K562 (cell line): ENCODE measurements around the gene MLLT3. TPM values are rescaled to one million over a fixed set of nuclear protein-coding genes. Genes with fewer than 3 reads are reported as not detected.

Experiments
- ATAC-seq: fragments of 200-7000 bp; cut with Tn5 transposase; 3 replicates; pipeline ENCODE4 v1.9.1; 2020; ENCODE audit warnings: moderate library complexity
- BruUV-seq: library from RNA; stranded (reverse); fragments of 400-500 nt; replicated peaks from 2 replicates; lab custom pipeline; 2021; lab: Mats Ljungman, UMichigan
- CTCF ChIA-PET: fragments of 300-600 bp; formaldehyde crosslinking; extraction: SDS; loops from one replicate; lab custom pipeline; 2021; ENCODE audit warnings: low intra/inter-chr PET ratio; lab: Yijun Ruan, JAX
- POLR2A ChIA-PET: fragments of 300-600, 350-650 bp; sonication (Branson Sonifier 250); formaldehyde crosslinking; extraction: SDS; loops from one replicate; lab custom pipeline; 2021; ENCODE audit warnings: antibody characterized with exemption, inconsistent platforms; lab: Yijun Ruan, JAX
- DNase-seq, 4 experiments: peaks; one replicate each; pipeline versions ENCODE4 v3.0.0 to v3.0.0-alpha.2; 2011 to 2018; ENCODE audit warnings: low spot score in 3 of 4, mixed read lengths in 3 of 4; ENCODE audit errors: extremely low read depth in 1 of 4
- FAIRE-seq: peaks from 2 replicates; lab custom pipeline; 2011; peaks lifted over from hg19 to GRCh38; lab: Jason Lieb, UNC
- H2AFZ ChIP-seq: 2 replicates; pipeline ENCODE4 v1.6.0; 2011; ENCODE audit warnings: low read depth, low read length, control low read depth, inconsistent platforms
- H3K27ac ChIP-seq: fragments of 200-600 bp; 3 replicates; pipeline ENCODE4 v1.8.0; 2011; ENCODE audit warnings: low read depth, mild to moderate bottlenecking, control low read depth, inconsistent platforms, low read length, moderate library complexity, mixed read lengths; ENCODE audit errors: extremely low read depth
- H3K27me3 ChIP-seq, 2 experiments: fragments of 300-600 bp in 1 of 2; 2 replicates in 1 of 2; 3 replicates in 1 of 2; pipeline versions ENCODE4 v1.6.0 to v1.8.0; 2011; ENCODE audit warnings: inconsistent platforms in 2 of 2, low read length in 2 of 2, mild to moderate bottlenecking in 1 of 2, mixed read lengths in 1 of 2, moderate library complexity in 1 of 2; ENCODE audit not compliant: control insufficient read depth in 2 of 2, insufficient read depth in 2 of 2
- H3K36me3 ChIP-seq: fragments of 300-600 bp; 3 replicates; pipeline ENCODE4 v1.8.0; 2011; ENCODE audit warnings: mild to moderate bottlenecking, low read length, inconsistent platforms; ENCODE audit not compliant: control insufficient read depth, insufficient read depth
- H3K4me1 ChIP-seq, 2 experiments: fragments of 200-600 bp in 1 of 2; replicated peaks in 1 of 2; 2 replicates in 1 of 2; 3 replicates in 1 of 2; pipeline versions ENCODE4 v1.5.1 to v1.8.0; 2011; ENCODE audit warnings: inconsistent platforms in 2 of 2, low read length in 2 of 2, mild to moderate bottlenecking in 1 of 2, mixed read lengths in 1 of 2, moderate library complexity in 1 of 2; ENCODE audit not compliant: control insufficient read depth in 2 of 2, insufficient read depth in 2 of 2
- H3K4me2 ChIP-seq: 2 replicates; pipeline ENCODE4 v1.6.1; 2011; ENCODE audit warnings: low read length, control low read depth, inconsistent platforms, mixed read lengths; ENCODE audit not compliant: insufficient read depth
- H3K4me3 ChIP-seq: fragments of 200-600 bp; sonication (generic), shearing (Covaris generic); 2 replicates; pipeline ENCODE4 v1.5.1; 2016; ENCODE audit warnings: control low read depth, inconsistent platforms
- H3K79me2 ChIP-seq: fragments of 200-600 bp; 3 replicates; pipeline ENCODE4 v1.8.0; 2011; ENCODE audit warnings: low read length, inconsistent platforms; ENCODE audit not compliant: control insufficient read depth, insufficient read depth
- H3K9ac ChIP-seq, 2 experiments: 2 replicates each; pipeline versions ENCODE4 v1.6.0 to v1.6.1; 2011; ENCODE audit warnings: low read depth in 2 of 2, low read length in 2 of 2, control low read depth in 1 of 2, inconsistent platforms in 1 of 2, mild to moderate bottlenecking in 1 of 2, mixed read lengths in 1 of 2; ENCODE audit not compliant: insufficient read depth in 1 of 2
- H3K9me1 ChIP-seq: one replicate; pipeline ENCODE4 v1.6.0; 2011; ENCODE audit warnings: inconsistent platforms, mild to moderate bottlenecking, low read length, moderate library complexity; ENCODE audit not compliant: control insufficient read depth, insufficient read depth
- H3K9me3 ChIP-seq: replicated peaks from 2 replicates; pipeline ENCODE4 v1.5.1; 2011; ENCODE audit warnings: low read depth, low read length, inconsistent platforms; ENCODE audit not compliant: control insufficient read depth, insufficient read depth
- H4K20me1 ChIP-seq: replicated peaks from 2 replicates; pipeline ENCODE4 v1.6.1; 2011; ENCODE audit warnings: low read length, inconsistent platforms, mixed read lengths; ENCODE audit not compliant: control insufficient read depth, insufficient read depth
- DLX4 ChIP-seq: fragments of 250-450 bp; sonication (Bioruptor Pico); IDR thresholded peaks from 2 replicates; pipeline ENCODE4 v1.6.1; 2021; ENCODE audit warnings: mild to moderate bottlenecking
- ELF4 ChIP-seq: fragments of 450-650 bp; formaldehyde crosslinking; IDR thresholded peaks from 2 replicates; pipeline ENCODE4 v1.4.0; 2022; ENCODE audit warnings: missing genetic modification characterization
- FOS ChIP-seq: IDR thresholded peaks from 3 replicates; pipeline ENCODE4 v1.6.1; 2011; ENCODE audit not compliant: insufficient read length; ENCODE audit errors: extremely low read depth
- IFI16 ChIP-seq: fragments of 250-450 bp; sonication (Bioruptor Pico); IDR thresholded peaks from 2 replicates; pipeline ENCODE4 v2.1.2; 2022; ENCODE audit warnings: mild to moderate bottlenecking, inconsistent platforms
- KHSRP ChIP-seq: fragments of 450-650 bp; IDR thresholded peaks from 2 replicates; pipeline ENCODE4 v1.6.1; 2017
- MIER1 ChIP-seq: fragments of 450-650 bp; IDR thresholded peaks from 2 replicates; pipeline ENCODE4 v1.6.1; 2016; ENCODE audit warnings: antibody characterized with exemption, mild to moderate bottlenecking, low read depth
- MTF1 ChIP-seq: fragments of 250-450 bp; sonication (Bioruptor Pico); IDR thresholded peaks from 2 replicates; pipeline ENCODE4 v1.9.0; 2021; ENCODE audit warnings: moderate library complexity, mild to moderate bottlenecking, inconsistent platforms, borderline replicate concordance
- NCOA4 ChIP-seq: fragments of 450-650 bp; IDR thresholded peaks from 2 replicates; pipeline ENCODE4 v1.6.1; 2018; ENCODE audit warnings: mild to moderate bottlenecking; ENCODE audit not compliant: partially characterized antibody
- NCOA6 ChIP-seq: fragments of 450-650 bp; IDR thresholded peaks from 2 replicates; pipeline ENCODE4 v1.6.1; 2017; ENCODE audit warnings: mild to moderate bottlenecking
- POLR3G ChIP-seq: IDR thresholded peaks from 2 replicates; pipeline ENCODE4 v1.6.1; 2011; ENCODE audit not compliant: insufficient read length, insufficient replicate concordance; ENCODE audit errors: extremely low read depth
- RFX7 ChIP-seq: fragments of 250-450 bp; sonication (Bioruptor Pico); IDR thresholded peaks from 2 replicates; pipeline ENCODE4 v1.5.1; 2021; ENCODE audit warnings: mild to moderate bottlenecking
- SIX5 ChIP-seq, 2 experiments: IDR thresholded peaks; 2 replicates each; pipeline ENCODE4 v1.6.1; 2011; ENCODE audit warnings: low read length in 2 of 2, borderline replicate concordance in 1 of 2, low read depth in 1 of 2, mild to moderate bottlenecking in 1 of 2, moderate library complexity in 1 of 2; ENCODE audit not compliant: insufficient read depth in 1 of 2
- SRSF9 ChIP-seq: fragments of 200-400 bp; formaldehyde crosslinking; IDR thresholded peaks from 2 replicates; pipeline ENCODE4 v1.6.1; 2017; ENCODE audit warnings: low read depth, low read length, borderline replicate concordance
- XRCC5 ChIP-seq: fragments of 200-400 bp; formaldehyde crosslinking; IDR thresholded peaks from 2 replicates; pipeline ENCODE4 v1.6.1; 2017; ENCODE audit warnings: low read depth, mild to moderate bottlenecking, low read length
- ZNF184 ChIP-seq: sonication (generic); formaldehyde crosslinking; IDR thresholded peaks from 2 replicates; pipeline ENCODE4 v1.5.0; 2020; ENCODE audit warnings: missing genetic modification reagents
- ZNF398 ChIP-seq: fragments of 250-450 bp; sonication (Bioruptor Pico); IDR thresholded peaks from 2 replicates; pipeline ENCODE4 v1.8.0; 2021; ENCODE audit warnings: moderate library complexity, mild to moderate bottlenecking, inconsistent platforms
- WGBS: fragments of 100-300 bp; shearing (Covaris generic); methylation state at CpG from one replicate; pipeline ENCODE4 v1.1.6; 2016; ENCODE audit warnings: low coverage, mixed read lengths; ENCODE audit not compliant: insufficient coverage; ENCODE audit errors: missing lambda C conversion rate; 5-methylcytosine and 5-hydroxymethylcytosine counted together
- in situ Hi-C: fragments of 300-500 bp; cut with MboI; formaldehyde crosslinking; loops from 4 replicates; pipeline ENCODE4 v1.15.0; 2018; ENCODE audit warnings: inconsistent platforms, mixed read lengths
- intact Hi-C: fragments of 100-400 bp; cut with micrococcal nuclease; formaldehyde crosslinking; loops from 2 replicates; pipeline ENCODE4 v1.14.2; 2022
- polyA plus RNA-seq, 8 experiments: library from polyadenylated mRNA; depleted of rRNA in 4 of 8; stranded (reverse) in 5 of 8; unstranded in 3 of 8; fragments of >200 nt; fragmentation: Nextera tagmentation in 2 of 8; fragmentation: Illumina TruSeq in 1 of 8; extraction: Ambion mirVana in 2 of 8; extraction: Trizol in 1 of 8; gene quantifications; 2 replicates each; pipeline versions ENCODE4 v1.2.1 to v1.2.3, GENCODE V29; 2011 to 2014; ENCODE audit warnings: inconsistent platforms in 1 of 8, missing spikeins in 1 of 8
- total RNA-seq, 7 experiments: library from RNA; depleted of rRNA in 6 of 7; stranded (reverse); fragments of >200 nt in 6 of 7; fragmentation: Illumina TruSeq in 2 of 7; extraction: Trizol in 2 of 7; gene quantifications; 2 replicates each; pipeline versions ENCODE4 v1.2.1 to v1.2.3, GENCODE V29; 2011 to 2021; ENCODE audit warnings: low replicate concordance in 1 of 7

MLLT3 gene
- total and polyA plus RNA-seq, 9 of the 15 experiments (the other 6 are each of a cell fraction or from before 2014, with no cell fraction given) = 0.07 to 0.42 (median 0.22) TPM; not detected in 4

- CTCF ChIA-PET = no interaction called here
- DNase-seq (no peak), ATAC-seq (no peak), FAIRE-seq (no peak)
- Histone ChIP-seq H3K4me2 (no peak overlapping the region), H3K27ac (no peak overlapping the region), H3K27me3 (no peaks in the 10 kb centered on the region), H3K9me3 (no peaks in the 10 kb centered on the region), H2AFZ (no peak overlapping the region), H3K9me1 (no peaks in the 10 kb centered on the region), H3K4me3 (no peak overlapping the region), H3K4me1 (no peaks in the 10 kb centered on the region), H3K36me3 (no peaks in the 10 kb centered on the region), H3K79me2 (no peaks in the 10 kb centered on the region), H4K20me1 (no peaks in the 10 kb centered on the region), H3K9ac (no peak overlapping the region)
- intact Hi-C loops = no loop called here
- in situ Hi-C loops = no loop called here
- POLR2A ChIA-PET = no interaction called here
- no TSS peak for BruUV-seq
- TF ChIP-seq ZNF184 (CRISPR knock-in tag) = no peak
- WGBS = 0% methylated on average over 2 of the region's 2 CpGs
Measured at GRCh38 chr9:20476912-20477521, 145.3 kb downstream of the MLLT3 start.

- ATAC-seq (no peak), FAIRE-seq (no peak), DNase-seq (no peak)
- Histone ChIP-seq H3K9me3 (no peaks in the 10 kb centered on the region), H3K4me3 (no peak overlapping the region), H3K9me1 (no peaks in the 10 kb centered on the region), H3K4me2 (no peak overlapping the region), H3K79me2 (no peaks in the 10 kb centered on the region), H3K9ac (no peak overlapping the region), H2AFZ (no peak overlapping the region), H4K20me1 (no peaks in the 10 kb centered on the region), H3K27ac (no peak overlapping the region), H3K36me3 (no peaks in the 10 kb centered on the region), H3K4me1 (no peaks in the 10 kb centered on the region), H3K27me3 (no peaks in the 10 kb centered on the region)
- no TSS peak for BruUV-seq
- in situ Hi-C loops = no loop called here
- ChIA-PET CTCF (no interaction called here), POLR2A (no interaction called here)
- 0% methylated on average over 4 of the region's 5 CpGs for whole genome bisulfite sequencing
- intact Hi-C loops = no loop called here
- no peak for TF ChIP-seq SRSF9
- no peak for TF ChIP-seq RFX7 (CRISPR knock-in tag)
- TF ChIP-seq POLR3G = no peak
- no peak for TF ChIP-seq IFI16 (CRISPR knock-in tag)
- no peak for TF ChIP-seq KHSRP
- no peak for TF ChIP-seq DLX4
- TF ChIP-seq NCOA6 = no peak
- no peak for TF ChIP-seq NCOA4
- TF ChIP-seq ELF4 = no peak
- no peak for TF ChIP-seq MIER1
- no peak for TF ChIP-seq MTF1 (CRISPR knock-in tag)
- TF ChIP-seq SIX5 (IDR thresholded peaks at IDR 0.05; ENCODE audit: borderline replicate concordance in 1 of 2, insufficient read depth in 1 of 2, low read depth in 1 of 2, low read length in 2 of 2) = no peak
- no peak for TF ChIP-seq ZNF398
- TF ChIP-seq XRCC5 = no peak
- TF ChIP-seq FOS = no peak
Measured at GRCh38 chr9:20474496-20474895, 147.8 kb downstream of the MLLT3 start.
